NCI-H524 treated with DMSO at 0.1 percent for 48 hours (cell line): ENCODE results near the gene SCN11A.
"Not testable (repeated sequence)": the region's sequence is repeated elsewhere in the genome, so short reads cannot be mapped to it uniquely, and the experiment has no call there.

Experiments
- DNase-seq: peaks from one replicate; lab custom pipeline; 2025; lab: John Stamatoyannopoulos, UW

The SCN11A gene

GRCh38 chr3:39065197-39065596 lies 13.5 kb upstream of the SCN11A start:
- no peak for DNase-seq

GRCh38 chr3:39064646-39065045 lies 12.9 kb upstream of the SCN11A start:
- DNase-seq = no peak

- no peak for DNase-seq
Measured at GRCh38 chr3:39063143-39063542, 11.4 kb upstream of the SCN11A start.

- DNase-seq = no peak
Measured at GRCh38 chr3:39062180-39062579, 10.4 kb upstream of the SCN11A start.

- not testable (repeated sequence) for DNase-seq
Measured at GRCh38 chr3:39061228-39061627, 9.5 kb upstream of the SCN11A start.

- DNase-seq = no peak
Measured at GRCh38 chr3:39056151-39056550, 4.4 kb upstream of the SCN11A start.

GRCh38 chr3:39053696-39054095 lies 2.0 kb upstream of the SCN11A start:
- no peak for DNase-seq

- no peak for DNase-seq
Measured at GRCh38 chr3:39052583-39052982, 839 bp upstream of the SCN11A start.

- DNase-seq = no peak
Measured at GRCh38 chr3:39050029-39050428, 1.7 kb downstream of the SCN11A start.

GRCh38 chr3:39038165-39038564 lies 13.6 kb downstream of the SCN11A start:
- no peak for DNase-seq

GRCh38 chr3:39029556-39029955 lies 22.2 kb downstream of the SCN11A start:
- no peak for DNase-seq

GRCh38 chr3:39028546-39028945 lies 23.2 kb downstream of the SCN11A start:
- no peak for DNase-seq

- no peak for DNase-seq
Measured at GRCh38 chr3:39025222-39025970, 26.3 kb downstream of the SCN11A start.

- no peak for DNase-seq
Measured at GRCh38 chr3:39024497-39024896, 27.2 kb downstream of the SCN11A start.

GRCh38 chr3:39022286-39022630 lies 29.5 kb downstream of the SCN11A start:
- DNase-seq = no peak

GRCh38 chr3:39021465-39022285 lies 30.1 kb downstream of the SCN11A start:
- DNase-seq = no peak

GRCh38 chr3:39021029-39021428 lies 30.7 kb downstream of the SCN11A start:
- no peak for DNase-seq

- DNase-seq = no peak
Measured at GRCh38 chr3:39019299-39019698, 32.4 kb downstream of the SCN11A start.

GRCh38 chr3:39015418-39015817 lies 36.3 kb downstream of the SCN11A start:
- no peak for DNase-seq

- no peak for DNase-seq
Measured at GRCh38 chr3:39013921-39014509, 37.7 kb downstream of the SCN11A start.

- DNase-seq = no peak
Measured at GRCh38 chr3:39013289-39013688, 38.5 kb downstream of the SCN11A start.

GRCh38 chr3:39011191-39011736 lies 40.5 kb downstream of the SCN11A start:
- DNase-seq = no peak

GRCh38 chr3:39005295-39005694 lies 46.4 kb downstream of the SCN11A start:
- DNase-seq = no peak
